Astrocyte (in vitro differentiated cells and primary cell): Measurements from ENCODE around the gene SDE2. TPM values are rescaled to one million over a fixed set of nuclear protein-coding genes. Genes with fewer than 3 reads are reported as not detected.

Source experiments
- DNase-seq: peaks from one replicate; pipeline ENCODE4 v3.0.0-alpha.2; 2010; ENCODE audit warnings: low read depth
- FAIRE-seq: peaks from 2 replicates; lab custom pipeline; 2011; peaks lifted over from hg19 to GRCh38; lab: Jason Lieb, UNC
- H2AFZ ChIP-seq: 2 replicates; pipeline ENCODE4 v1.6.0; 2012; ENCODE audit warnings: low read depth, low read length, inconsistent platforms
- H3K27ac ChIP-seq: 2 replicates; pipeline ENCODE4 v1.5.1; 2011; ENCODE audit warnings: low read depth, low read length, inconsistent platforms
- H3K27me3 ChIP-seq: 2 replicates; pipeline ENCODE4 v1.6.0; 2011; ENCODE audit warnings: low read length, inconsistent platforms; ENCODE audit not compliant: insufficient read depth
- H3K36me3 ChIP-seq: 2 replicates; pipeline ENCODE4 v1.5.1; 2011; ENCODE audit warnings: low read length, inconsistent platforms; ENCODE audit not compliant: insufficient read depth
- H3K4me1 ChIP-seq: 2 replicates; pipeline ENCODE4 v1.5.1; 2011; ENCODE audit warnings: low read length, inconsistent platforms; ENCODE audit not compliant: insufficient read depth
- H3K4me2 ChIP-seq: 2 replicates; pipeline ENCODE4 v1.6.0; 2012; ENCODE audit warnings: low read length, inconsistent platforms
- H3K4me3 ChIP-seq: 2 replicates; pipeline ENCODE4 v1.5.1; 2011; ENCODE audit warnings: low read depth, mild to moderate bottlenecking, low read length, inconsistent platforms; ENCODE audit not compliant: insufficient read depth
- H3K79me2 ChIP-seq: 2 replicates; pipeline ENCODE4 v1.6.0; 2012; ENCODE audit warnings: mild to moderate bottlenecking, low read length, inconsistent platforms; ENCODE audit not compliant: insufficient read depth
- H3K9ac ChIP-seq: 2 replicates; pipeline ENCODE4 v1.6.0; 2012; ENCODE audit warnings: mild to moderate bottlenecking, low read length, inconsistent platforms
- H3K9me3 ChIP-seq: 2 replicates; pipeline ENCODE4 v1.5.1; 2012; ENCODE audit warnings: low read depth, mild to moderate bottlenecking, low read length, inconsistent platforms; ENCODE audit not compliant: insufficient read depth
- H4K20me1 ChIP-seq: 2 replicates; pipeline ENCODE4 v1.6.0; 2012; ENCODE audit warnings: low read length, inconsistent platforms; ENCODE audit not compliant: insufficient read depth
- H3K27ac Mint-ChIP-seq: one replicate; pipeline ENCODE4 v1.8.0; 2021; ENCODE audit warnings: mild to moderate bottlenecking, mixed read lengths; ENCODE audit not compliant: unreplicated experiment
- H3K27me3 Mint-ChIP-seq: one replicate; pipeline ENCODE4 v1.8.0; 2021; ENCODE audit warnings: low read depth, mixed read lengths; ENCODE audit not compliant: unreplicated experiment
- H3K36me3 Mint-ChIP-seq: one replicate; pipeline ENCODE4 v1.8.0; 2021; ENCODE audit warnings: low read depth, mixed read lengths; ENCODE audit not compliant: unreplicated experiment
- H3K4me1 Mint-ChIP-seq: one replicate; pipeline ENCODE4 v1.8.0; 2021; ENCODE audit warnings: low read depth, mixed read lengths; ENCODE audit not compliant: unreplicated experiment
- H3K4me3 Mint-ChIP-seq: one replicate; pipeline ENCODE4 v1.8.0; 2021; ENCODE audit warnings: mild to moderate bottlenecking, moderate library complexity, mixed read lengths; ENCODE audit not compliant: unreplicated experiment
- H3K9me3 Mint-ChIP-seq: one replicate; pipeline ENCODE4 v1.8.0; 2021; ENCODE audit warnings: mild to moderate bottlenecking, mixed read lengths; ENCODE audit not compliant: unreplicated experiment
- EZH2 ChIP-seq: IDR thresholded peaks from 2 replicates; pipeline ENCODE4 v1.6.1; 2012; ENCODE audit warnings: mild to moderate bottlenecking, low read length, inconsistent platforms; ENCODE audit not compliant: insufficient read depth
- total RNA-seq: library from RNA; stranded (reverse); gene quantifications from 2 replicates; pipeline ENCODE4 v1.2.1, GENCODE V29; 2021
- TF ChIP-seq, protein P1 (sequence below): IDR thresholded peaks from 2 replicates; pipeline ENCODE4 v1.5.1; 2011; ENCODE audit warnings: low read depth, mild to moderate bottlenecking, inconsistent platforms, low read length, moderate library complexity; ENCODE audit not compliant: insufficient read depth

The SDE2 gene
- total RNA-seq, 1 donor from 2014 or later, result 25.3 TPM

DNA sequence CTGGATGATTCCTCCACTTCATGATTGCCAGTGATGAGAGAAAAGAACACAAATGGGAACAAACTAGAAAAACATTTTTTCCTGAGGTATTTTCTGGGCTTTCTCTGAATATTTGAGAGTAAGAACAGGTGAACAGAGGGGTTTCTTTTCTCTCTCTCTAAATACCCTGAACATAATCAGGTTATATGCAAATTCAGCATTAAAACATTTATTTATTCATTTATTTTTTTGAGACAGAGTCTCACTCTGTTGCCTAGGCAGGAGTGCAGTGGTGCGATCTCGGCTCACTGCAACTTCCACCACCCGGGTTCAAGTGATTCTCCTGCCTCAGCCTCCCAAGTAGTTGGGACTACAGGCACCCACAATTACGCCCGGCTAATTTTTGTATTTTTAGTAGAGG, 52.3 kb downstream of the SDE2 start:
- Histone ChIP-seq H2AFZ (no peak overlapping the region), H3K4me1 (no peaks in the 10 kb centered on the region), H3K79me2 (no peaks in the 10 kb centered on the region), H3K9ac (no peak overlapping the region), H3K36me3 (no peaks in the 10 kb centered on the region), H3K4me2 (no peak overlapping the region), H3K27me3 (peaks cover 19% of the 10 kb centered on the region), H3K27ac (no peak overlapping the region), H3K9me3 (no peaks in the 10 kb centered on the region), H3K4me3 (no peak overlapping the region), H4K20me1 (no peaks in the 10 kb centered on the region)
- peaks cover 1% of the 10 kb centered on the region for H3K9me3 Mint-ChIP-seq
- no peak for TF ChIP-seq EZH2
- H3K4me1 Mint-ChIP-seq, result peaks cover 4% of the 10 kb centered on the region
- no peak overlapping the region for H3K27ac Mint-ChIP-seq
- no peak overlapping the region for H3K4me3 Mint-ChIP-seq
- H3K27me3 Mint-ChIP-seq, result peaks cover 38% of the 10 kb centered on the region
- DNase-seq (no peak), FAIRE-seq (no peak)
- H3K36me3 Mint-ChIP-seq, result no peaks in the 10 kb centered on the region

DNA sequence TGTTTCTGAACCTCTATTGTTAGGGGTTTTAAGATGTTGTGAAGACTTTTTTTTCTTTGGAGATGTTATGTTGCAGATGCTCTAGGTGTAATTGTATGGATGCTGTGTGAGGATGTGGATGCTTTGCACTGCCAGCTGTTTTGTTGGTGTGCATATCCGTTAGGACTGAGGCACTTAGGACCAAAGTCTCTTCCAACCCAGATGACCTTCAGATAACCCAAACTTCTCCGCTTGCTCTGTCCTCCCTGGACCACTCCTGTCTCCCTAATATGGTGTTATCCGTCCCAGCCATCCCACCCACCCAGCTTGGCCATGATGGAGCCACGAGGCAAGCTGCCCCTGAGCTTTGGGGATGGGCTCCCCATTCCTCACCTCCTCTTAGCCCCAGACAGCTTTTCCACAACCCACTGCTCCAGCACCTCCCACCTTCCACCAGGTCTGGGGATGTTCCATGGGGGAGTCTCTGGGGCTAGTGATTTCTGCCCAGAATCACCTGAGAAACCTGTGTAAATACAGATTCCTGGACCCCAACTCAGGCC, 53.0 kb downstream of the SDE2 start:
- Mint-ChIP-seq H3K27me3 (peaks cover 35% of the 10 kb centered on the region), H3K4me1 (peaks cover 10% of the 10 kb centered on the region), H3K36me3 (no peaks in the 10 kb centered on the region), H3K27ac (no peak overlapping the region), H3K4me3 (no peak overlapping the region), H3K9me3 (peaks cover 1% of the 10 kb centered on the region)
- Histone ChIP-seq H3K27ac (no peak overlapping the region), H3K36me3 (no peaks in the 10 kb centered on the region), H3K79me2 (no peaks in the 10 kb centered on the region), H3K9me3 (no peaks in the 10 kb centered on the region), H3K4me3 (no peak overlapping the region), H3K4me1 (no peaks in the 10 kb centered on the region), H2AFZ (no peak overlapping the region), H3K4me2 (no peak overlapping the region), H4K20me1 (no peaks in the 10 kb centered on the region), H3K27me3 (peaks cover 17% of the 10 kb centered on the region), H3K9ac (no peak overlapping the region)
- TF ChIP-seq EZH2, result no peak
- TF ChIP-seq, protein P1, sequence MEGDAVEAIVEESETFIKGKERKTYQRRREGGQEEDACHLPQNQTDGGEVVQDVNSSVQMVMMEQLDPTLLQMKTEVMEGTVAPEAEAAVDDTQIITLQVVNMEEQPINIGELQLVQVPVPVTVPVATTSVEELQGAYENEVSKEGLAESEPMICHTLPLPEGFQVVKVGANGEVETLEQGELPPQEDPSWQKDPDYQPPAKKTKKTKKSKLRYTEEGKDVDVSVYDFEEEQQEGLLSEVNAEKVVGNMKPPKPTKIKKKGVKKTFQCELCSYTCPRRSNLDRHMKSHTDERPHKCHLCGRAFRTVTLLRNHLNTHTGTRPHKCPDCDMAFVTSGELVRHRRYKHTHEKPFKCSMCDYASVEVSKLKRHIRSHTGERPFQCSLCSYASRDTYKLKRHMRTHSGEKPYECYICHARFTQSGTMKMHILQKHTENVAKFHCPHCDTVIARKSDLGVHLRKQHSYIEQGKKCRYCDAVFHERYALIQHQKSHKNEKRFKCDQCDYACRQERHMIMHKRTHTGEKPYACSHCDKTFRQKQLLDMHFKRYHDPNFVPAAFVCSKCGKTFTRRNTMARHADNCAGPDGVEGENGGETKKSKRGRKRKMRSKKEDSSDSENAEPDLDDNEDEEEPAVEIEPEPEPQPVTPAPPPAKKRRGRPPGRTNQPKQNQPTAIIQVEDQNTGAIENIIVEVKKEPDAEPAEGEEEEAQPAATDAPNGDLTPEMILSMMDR, result no peak
- FAIRE-seq (no peak), DNase-seq (no peak)

DNA sequence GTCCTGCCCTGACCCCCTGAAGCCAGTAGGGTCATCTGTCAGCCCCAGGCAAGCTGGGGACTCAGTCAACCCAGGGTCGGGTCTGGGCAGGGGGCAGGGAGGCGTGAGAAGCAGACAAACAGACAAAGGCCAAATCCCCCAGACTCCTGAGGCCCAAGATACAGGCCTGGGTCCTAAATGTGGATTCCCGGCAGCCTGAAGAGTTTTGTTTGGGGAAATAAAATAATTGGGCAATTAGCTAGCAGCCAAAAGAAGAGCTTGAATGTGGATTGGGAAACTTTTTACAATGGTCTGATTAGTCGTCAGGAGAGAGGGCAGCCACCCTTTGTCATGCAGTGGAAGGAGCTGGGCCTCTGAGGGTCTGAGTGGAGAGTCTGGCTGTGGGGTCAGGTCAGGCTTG, 53.6 kb downstream of the SDE2 start:
- Histone ChIP-seq H3K27me3 (peaks cover 17% of the 10 kb centered on the region), H4K20me1 (no peaks in the 10 kb centered on the region), H3K36me3 (no peaks in the 10 kb centered on the region), H3K27ac (no peak overlapping the region), H3K4me1 (no peaks in the 10 kb centered on the region), H3K9ac (no peak overlapping the region), H3K79me2 (no peaks in the 10 kb centered on the region), H3K9me3 (no peaks in the 10 kb centered on the region), H3K4me2 (no peak overlapping the region), H2AFZ (no peak overlapping the region), H3K4me3 (no peak overlapping the region)
- H3K27me3 Mint-ChIP-seq, result peaks cover 33% of the 10 kb centered on the region
- TF ChIP-seq EZH2, result no peak
- TF ChIP-seq, protein P1, result no peak
- H3K9me3 Mint-ChIP-seq, result peaks cover 1% of the 10 kb centered on the region
- no peaks in the 10 kb centered on the region for H3K36me3 Mint-ChIP-seq
- no peak for FAIRE-seq
- H3K4me1 Mint-ChIP-seq, result peaks cover 10% of the 10 kb centered on the region
- no peak overlapping the region for H3K27ac Mint-ChIP-seq
- no peak for DNase-seq
- H3K4me3 Mint-ChIP-seq, result no peak overlapping the region
